GM21526 (cell line): ENCODE data around the gene LRRC58.

ENCODE experiments used
- ATAC-seq: cut with Tn5 transposase; IDR thresholded peaks from one replicate; pipeline ENCODE4 v1.9.1; 2021; ENCODE audit warnings: moderate library complexity; ENCODE audit not compliant: unreplicated experiment, low FRiP score

Gene LRRC58

GRCh38 chr3:120281261-120281660 is 67.9 kb downstream of the LRRC58 start:
- no peak for ATAC-seq

DNA sequence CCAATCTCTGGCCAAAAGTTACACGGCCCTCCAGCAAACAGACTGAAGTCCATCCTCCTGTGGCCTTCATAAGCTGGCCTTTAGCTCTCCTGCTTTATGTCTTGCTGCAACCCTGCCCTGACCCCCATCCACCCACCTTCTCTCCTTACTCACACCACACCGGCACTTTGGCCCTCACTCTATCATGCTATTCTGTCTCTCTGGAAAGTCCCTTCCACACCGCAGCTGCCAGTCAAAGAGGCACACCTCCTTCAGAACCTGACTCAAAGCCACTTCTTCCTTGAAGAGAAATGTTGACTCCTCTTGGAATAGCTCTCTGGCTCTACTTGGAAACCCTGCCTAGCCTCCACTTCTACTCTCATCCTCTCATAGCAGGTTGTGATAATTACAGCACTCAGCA is 68.6 kb downstream of the LRRC58 start:
- ATAC-seq, result no peak

- no peak for ATAC-seq
These were observed 69.1 kb downstream of the LRRC58 start for GRCh38 chr3:120280026-120280425.

DNA sequence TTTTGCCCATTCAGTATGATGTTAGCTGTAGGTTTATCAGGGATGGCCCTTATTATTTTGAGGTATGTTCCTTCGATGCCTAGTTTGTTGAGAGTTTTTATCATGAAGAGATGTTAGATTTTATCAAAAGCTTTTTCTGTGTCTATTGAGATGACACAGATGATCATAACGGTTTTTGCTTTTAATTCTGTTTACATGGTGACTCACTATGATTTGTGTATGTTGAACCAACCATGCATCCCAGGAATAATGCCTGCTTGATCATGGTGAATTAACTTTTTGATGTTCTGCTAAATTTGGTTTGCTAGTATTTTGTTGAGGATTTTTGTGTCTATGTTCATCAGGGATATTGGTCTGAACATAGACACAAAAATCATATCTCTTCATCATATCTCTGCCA is 72.4 kb downstream of the LRRC58 start:
- ATAC-seq, result no peak

DNA sequence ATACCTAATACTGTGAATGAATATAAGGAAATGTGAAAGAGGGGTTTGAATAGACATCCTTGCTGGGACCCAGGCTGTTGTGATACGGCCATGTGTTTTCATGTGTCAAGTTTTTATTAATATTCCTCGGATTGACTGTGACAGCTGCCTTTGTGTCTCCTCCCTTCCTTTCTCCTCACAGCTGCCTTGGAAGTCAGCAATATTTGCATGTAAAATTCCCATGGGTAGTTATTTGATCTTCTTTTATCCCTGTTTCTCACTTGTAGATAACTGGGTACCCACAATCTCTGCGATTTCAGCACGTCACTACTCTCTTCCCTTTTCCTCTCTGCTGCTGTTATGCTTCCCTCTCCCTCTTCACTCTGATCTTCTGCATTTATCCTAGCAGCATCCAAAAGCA is 73.5 kb downstream of the LRRC58 start:
- no peak for ATAC-seq

GRCh38 chr3:120274739-120275167 is 74.4 kb downstream of the LRRC58 start:
- no peak for ATAC-seq
